ENCODE results near the gene OR51B2.
"Not testable (repeated sequence)": the region's sequence is repeated elsewhere in the genome, so short reads cannot be mapped to it uniquely, and the experiment has no call there.

Gene OR51B2, protein sequence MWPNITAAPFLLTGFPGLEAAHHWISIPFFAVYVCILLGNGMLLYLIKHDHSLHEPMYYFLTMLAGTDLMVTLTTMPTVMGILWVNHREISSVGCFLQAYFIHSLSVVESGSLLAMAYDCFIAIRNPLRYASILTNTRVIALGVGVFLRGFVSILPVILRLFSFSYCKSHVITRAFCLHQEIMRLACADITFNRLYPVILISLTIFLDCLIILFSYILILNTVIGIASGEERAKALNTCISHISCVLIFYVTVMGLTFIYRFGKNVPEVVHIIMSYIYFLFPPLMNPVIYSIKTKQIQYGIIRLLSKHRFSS

DNA sequence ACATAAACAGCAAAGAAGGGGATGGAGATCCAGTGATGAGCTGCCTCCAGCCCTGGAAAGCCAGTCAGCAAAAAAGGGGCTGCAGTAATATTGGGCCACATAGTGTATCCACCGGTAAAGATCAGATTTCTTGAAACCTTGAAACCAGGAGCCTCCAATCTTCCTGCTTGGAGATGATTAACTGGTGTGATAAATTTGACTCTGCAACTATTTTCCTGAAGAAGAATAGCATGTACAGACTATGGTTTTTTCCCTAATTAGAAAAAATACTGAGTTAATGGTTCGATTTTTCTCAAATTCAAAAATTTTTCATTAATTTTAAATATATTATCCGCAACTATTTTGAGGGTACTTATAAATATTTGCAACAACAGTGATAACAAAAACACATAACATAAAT lies at the start of gene OR51B2:
Gene OR51B2, minus strand, starts transcription at position 101 of the 400 bp plus-strand sequence. Its CDS starts 0 bp downstream, at position 101.
- no peak for DNase-seq (ENCODE audit: low read depth)

DNA sequence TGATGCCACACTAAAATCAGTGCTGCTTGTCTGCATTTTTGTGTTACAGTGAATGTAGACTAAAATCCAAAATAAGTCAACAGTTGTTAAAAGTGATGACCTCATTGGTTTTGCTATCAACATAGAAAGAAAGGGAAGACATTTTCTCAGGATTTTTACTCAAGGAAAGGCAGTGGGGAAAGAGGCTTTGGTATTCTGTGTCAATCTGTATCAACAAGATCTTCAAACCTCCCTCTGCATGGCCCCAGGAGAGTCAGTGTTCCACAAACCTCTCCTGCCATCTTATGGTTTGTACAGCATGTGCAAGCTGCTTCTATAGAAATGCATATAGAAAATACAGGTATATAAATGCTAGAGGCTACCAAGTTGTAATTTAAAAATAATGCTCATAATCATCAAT lies 45.7 kb upstream of the OR51B2 start:
- DNase-seq (ENCODE audit: low read depth): no peak

DNA sequence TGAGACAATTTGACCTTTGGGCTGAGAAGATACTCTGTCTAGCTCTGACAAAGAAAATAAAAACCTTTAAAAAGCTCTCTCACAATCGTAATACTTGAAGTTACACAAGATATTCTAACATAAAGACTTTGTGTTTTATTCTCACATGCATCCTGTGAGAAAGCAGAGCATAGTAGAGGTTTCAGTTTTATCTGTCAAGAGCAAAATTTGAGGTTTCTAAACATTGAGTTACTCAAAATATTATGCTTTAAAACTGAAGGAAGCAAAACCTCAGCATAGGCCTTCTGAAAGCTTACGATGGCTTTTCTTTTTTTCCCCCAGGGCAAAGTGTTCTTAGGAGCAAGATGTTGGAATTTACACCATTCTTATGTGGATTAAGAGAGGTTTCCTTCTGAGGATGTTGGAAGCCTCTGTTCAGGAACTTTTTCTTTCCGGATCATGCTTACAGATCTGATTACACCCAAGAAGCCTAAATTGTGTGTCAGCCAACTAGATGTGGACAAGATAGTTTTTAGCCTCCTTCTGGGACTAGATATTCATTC lies 44.5 kb upstream of the OR51B2 start:
- DNase-seq (ENCODE audit: low read depth): no peak

DNA sequence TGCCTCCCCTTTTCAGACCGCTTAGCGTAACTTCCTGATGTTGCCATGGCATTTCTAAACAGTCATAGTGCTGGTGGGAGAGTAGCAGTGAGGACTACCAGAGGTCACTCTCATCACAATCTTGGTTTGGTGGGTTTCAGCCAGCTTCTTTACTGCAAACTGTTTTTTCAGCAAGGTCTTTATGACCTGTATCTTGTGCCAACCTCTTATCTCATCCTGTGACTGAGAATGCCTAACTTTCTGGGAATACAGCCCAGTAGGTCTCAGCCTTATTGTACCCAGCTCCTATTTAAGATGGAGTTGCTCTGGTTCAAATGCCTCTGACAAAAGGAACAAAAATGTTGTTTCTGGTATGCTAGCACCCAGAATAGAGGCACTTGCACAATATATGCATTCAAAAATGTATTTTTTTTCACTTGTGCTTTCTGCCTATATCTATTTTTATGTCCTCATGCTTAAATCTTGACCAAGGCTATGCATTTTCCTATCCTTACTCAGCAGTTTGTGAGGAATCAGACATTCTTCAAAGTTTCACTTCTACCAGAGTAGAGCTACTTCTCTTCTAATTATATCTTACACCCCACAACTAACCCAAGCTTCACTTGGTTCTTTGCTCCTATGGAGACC lies 43.5 kb upstream of the OR51B2 start:
- DNase-seq (ENCODE audit: low read depth): no peak

DNA sequence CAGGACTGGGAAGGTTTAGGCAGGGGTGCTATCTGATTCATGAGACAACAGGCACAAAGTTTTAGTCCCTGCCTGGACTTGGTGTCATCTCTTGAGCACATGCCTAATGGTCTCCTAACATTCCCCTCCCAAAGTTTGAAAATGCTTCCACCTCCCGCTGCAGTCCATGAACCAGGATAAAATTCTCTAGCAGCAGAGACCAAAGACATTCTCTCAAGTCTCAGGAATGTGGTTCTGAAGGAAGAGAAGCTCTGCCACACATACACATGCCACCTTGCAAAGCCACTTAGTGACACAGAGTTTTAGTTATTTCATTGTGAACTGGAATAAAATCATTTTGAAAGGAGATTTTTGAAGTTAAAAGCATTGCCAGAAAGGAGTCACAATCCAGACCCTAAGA lies 42.8 kb upstream of the OR51B2 start:
- DNase-seq (ENCODE audit: low read depth): no peak

DNA sequence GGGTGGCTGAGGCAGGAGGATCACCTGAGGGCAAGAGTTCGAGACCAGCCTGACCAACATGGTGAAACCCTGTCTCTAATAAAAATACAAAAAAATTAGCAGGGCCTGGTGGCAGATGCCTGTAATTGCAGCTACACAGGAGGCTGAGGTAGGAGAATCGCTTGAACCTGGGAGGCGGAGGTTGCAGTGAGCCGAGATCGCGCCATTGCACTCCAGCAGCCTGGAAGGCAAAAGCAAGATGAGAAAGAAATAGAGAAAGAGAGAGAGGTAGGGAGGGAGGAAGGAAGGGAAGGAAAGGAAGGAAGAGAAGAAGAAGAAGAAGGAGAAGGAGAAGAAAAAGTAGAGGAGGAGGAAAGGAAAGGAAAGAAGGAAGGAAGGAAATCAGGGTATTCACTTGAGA lies 42.3 kb upstream of the OR51B2 start:
- not testable (repeated sequence) for DNase-seq (ENCODE audit: low read depth)

DNA sequence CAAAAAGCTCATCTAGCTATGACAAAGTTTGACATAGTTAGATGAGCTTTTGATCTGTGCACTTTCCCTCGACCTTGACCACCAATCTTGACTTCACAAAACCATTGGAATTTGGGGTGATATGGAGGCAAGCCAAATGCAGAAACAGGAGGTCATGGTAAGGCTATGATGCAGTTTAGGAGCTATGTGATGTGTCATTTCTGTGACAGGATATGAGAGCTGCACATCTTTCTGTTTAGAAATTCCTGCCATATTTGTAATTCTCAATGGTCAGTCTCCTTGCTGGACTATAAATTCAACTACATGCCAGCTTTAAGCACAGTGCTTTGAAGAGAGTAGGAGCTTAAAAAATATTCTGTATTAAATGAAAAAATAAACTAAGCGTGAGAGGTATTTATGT lies 40.1 kb upstream of the OR51B2 start:
- DNase-seq (ENCODE audit: low read depth): no peak

DNA sequence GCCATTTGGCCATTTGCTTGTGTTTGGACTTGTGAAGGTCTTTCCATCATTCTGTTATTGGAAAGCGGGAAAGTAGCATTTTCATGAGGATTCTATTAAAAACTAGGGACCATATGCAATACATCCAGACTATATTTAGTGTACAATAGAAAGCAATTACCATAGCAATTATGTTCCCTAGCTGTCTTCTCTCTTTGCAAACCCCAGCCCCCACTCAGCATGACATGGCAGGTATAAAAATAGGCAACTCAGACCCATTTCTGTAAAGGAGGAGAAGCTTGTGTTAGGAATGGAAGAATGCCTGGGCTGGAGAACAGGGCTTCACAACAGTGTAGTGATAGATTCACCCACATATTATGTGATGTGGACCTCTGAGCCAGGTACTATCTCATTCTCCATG lies 39.6 kb upstream of the OR51B2 start:
- no peak for DNase-seq (ENCODE audit: low read depth)

DNA sequence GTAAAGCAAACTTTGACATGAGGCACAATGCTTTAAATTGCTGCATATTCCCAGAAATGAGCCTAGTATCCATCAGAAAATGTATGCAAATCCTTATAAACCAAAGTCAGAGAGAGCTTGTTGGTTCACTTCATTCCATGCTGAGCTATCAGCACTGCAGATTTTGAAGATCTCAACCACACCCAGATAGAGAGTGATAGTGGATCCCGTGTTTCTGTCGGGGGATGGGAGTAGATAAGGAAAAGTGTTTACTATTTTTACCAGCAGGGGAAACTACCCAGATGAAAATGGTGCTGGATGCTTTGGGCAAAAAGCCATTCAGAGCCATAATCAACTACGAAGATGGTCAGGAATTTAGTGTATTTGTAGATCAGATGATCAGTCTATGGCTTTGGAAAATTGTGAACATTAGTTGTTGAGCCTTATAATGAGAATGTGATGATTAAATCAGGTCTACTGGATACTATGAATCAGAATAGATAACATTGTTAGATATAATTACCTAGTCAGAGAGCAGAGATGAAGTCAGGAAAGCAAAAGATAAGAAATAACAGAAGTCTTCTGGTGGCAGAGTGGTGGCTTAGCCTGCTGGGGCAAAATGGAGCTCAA lies 38.0 kb upstream of the OR51B2 start:
- DNase-seq (ENCODE audit: low read depth): no peak

DNA sequence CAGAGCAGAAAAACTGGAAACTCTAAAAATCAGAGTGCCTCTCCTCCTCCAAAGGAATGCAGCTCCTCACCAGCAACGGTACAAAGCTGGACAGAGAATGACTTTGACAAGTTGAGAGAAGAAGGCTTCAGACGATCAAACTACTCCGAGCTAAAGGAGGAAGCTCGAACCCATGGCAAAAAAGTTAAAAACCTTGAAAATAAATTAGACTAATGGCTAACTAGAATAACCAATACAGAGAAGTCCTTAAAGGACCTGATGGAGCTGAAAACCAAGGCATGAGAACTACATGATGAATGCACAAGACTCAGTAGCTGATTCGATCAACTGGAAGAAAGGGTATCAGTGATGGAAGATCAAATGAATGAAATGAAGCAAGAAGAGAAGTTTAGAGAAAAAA lies 31.9 kb upstream of the OR51B2 start:
- DNase-seq (ENCODE audit: low read depth): not testable (repeated sequence)

DNA sequence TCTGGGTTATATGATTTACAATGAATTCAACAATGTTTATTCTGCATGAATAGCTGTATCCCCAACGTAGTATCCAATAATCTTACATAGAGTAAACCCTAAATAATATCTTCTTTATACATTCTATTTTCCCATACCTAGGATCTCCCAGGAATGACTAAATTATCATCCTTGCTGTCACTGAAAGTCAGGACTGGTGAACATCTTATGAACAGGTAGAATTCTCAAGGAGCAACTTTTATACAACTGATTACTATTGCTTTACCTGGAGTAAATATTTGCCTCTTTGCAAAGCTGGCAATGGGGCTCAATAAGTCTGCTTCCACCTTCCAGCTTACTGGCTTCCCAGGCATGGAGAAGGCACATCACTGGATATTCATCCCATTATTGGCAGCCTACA lies 27.1 kb upstream of the OR51B2 start, which contains the start of gene OR51B6:
Gene OR51B6, plus strand, starts transcription at position 301 of the 400 bp plus-strand sequence. Its CDS starts 0 bp downstream, at position 301.
- DNase-seq (ENCODE audit: low read depth): no peak

DNA sequence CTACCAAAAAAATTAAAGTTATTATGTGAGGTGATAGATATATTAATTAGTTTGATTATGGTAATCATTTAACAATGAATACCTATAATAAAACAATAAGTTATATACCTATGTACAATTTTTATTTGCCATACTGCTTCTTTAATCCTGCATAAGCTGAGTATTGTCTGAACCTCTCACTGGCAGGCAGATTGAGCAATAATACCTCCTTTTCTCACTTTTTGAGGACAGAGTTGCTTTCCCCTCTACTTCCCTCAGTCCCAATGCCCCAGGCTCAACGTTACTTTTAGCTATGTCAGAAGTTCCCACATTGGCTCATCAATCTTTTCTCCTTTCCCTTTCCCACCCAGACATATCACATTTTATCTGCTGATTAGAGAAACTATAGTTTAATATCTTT lies 25.5 kb upstream of the OR51B2 start:
- no peak for DNase-seq (ENCODE audit: low read depth)

DNA sequence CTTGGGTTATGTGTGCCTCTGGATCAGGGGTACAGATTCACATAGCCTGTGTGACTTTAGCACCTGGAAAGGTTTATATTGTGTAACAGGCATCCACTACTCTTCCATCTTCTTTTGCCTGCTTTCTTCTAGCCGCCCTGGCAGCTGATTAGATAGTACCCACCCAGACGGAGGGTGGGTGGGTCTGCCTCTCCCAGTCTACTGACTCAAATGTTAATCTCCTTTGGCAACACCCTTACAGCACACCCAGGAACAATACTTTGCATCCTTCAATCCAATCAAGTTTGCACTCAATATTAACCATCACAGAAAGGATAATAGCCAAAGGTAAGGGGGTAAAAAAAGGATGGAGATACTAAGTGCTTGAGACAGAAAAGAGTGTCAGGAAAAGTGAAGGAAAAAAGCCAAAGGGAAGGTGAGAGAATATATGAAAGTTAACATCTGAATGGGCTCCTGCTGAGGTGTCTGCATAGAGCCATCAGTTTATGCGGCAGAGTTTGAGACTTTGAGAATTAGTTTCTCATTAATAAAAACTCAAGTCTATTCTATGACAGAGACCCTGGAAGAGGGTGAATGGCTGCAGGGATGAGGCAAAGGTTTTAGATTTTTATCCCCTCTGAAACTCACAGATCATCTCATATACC lies 24.6 kb upstream of the OR51B2 start:
- DNase-seq (ENCODE audit: low read depth): no peak

DNA sequence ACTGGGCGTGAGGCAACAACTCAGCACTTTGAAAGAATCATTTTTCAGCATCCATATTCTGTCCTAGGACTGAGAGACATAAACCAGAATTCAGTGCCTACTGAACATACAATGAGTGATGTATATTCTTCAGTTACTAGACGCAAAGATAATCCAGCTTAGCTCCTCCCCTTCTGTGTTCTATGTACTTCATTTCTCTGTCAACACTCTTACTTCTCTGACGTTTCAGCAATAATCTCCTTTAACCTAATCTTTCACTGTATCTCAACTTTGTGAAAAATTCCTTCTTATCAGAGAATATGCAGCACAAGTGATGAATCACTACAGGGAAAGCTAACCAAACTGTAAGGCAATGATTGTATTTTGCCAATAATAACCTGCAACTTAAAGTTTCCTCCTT lies 21.7 kb upstream of the OR51B2 start:
- DNase-seq (ENCODE audit: low read depth): no peak

DNA sequence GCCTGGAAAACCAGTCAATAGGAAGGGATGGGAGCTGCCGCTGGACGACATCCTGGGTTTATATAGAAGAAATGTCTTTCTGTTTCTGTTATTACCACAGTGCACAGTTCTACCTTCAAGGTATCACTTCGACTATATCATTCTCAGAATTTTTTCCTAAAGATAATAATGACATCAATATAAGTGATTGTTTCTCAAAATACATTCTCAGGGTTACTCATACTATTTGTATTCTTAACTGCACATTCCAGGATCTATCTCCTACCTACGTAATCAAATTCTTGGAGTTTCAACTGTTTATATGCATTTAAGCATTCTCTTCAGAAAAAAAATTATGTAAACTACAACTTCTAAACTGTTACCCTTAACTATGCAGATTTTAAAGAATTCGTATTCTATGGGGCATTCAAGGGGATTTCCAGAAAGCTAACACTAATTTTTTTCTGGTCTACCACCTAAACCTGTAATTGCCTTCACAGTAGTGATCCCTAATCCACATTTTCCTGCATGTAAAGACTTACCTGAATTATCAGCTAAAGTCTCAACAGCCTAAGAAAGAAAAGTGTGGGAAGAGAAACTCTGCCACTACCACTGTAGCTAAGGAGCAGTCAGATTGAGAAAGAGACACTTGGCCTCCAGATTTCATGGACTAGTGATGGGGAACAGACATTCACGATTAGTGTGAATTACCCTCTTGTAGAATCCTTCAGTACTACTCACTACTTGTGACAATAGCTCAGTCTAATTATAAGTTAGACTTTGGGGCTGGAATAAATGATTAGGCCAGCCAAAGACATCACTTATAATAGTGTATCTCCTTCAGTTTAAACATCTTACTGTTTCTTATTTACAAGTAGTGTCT lies 19.6 kb upstream of the OR51B2 start, which contains the start of gene OR51B5:
Gene OR51B5, minus strand, starts transcription at position 51 of the 862 bp plus-strand sequence. Its CDS starts 0 bp downstream, at position 51.
- DNase-seq (ENCODE audit: low read depth): no peak

DNA sequence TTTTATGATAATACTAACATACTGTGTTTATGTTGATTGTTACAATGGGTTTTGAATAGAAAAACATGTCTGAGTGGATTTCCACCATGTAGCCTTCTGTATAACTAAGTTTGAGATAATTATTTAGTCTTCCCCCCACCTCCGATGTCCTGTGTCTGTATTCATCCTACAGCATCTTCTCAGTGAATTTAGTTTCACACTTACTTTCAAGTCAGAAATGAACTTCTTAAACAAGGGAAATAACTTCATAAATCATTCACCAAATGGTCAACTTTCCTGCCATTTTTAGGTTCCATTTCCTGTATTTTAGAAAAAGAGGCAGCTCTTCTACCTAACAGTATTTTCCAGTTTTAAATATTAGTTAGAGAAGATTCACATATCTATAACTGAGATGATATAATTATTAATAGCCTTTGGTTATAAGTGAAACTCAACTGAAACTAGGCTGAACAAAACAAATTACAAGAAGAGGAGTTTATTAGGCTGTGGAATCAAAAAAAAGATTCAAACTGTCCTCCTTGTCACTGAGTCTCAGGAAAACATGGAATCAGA lies 15.8 kb upstream of the OR51B2 start:
- DNase-seq (ENCODE audit: low read depth): no peak

DNA sequence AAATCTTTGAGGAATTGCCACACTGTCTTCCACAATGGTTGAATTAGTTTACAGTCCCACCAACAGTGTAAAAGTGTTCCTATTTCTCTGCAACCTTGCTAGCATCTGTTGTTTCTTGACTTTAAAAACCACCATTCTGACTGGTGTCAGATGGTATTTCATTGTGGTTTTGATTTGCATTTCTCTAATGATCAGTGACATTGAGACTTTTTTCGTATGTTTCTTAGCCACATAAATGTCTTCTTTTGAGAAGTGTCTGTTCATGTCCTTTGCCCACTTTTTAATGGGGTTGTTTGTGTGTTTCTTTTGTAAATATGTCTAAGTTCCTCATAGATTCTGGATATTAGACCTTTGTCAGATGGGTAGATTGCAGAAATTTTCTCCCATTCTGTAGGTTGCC lies 13.2 kb upstream of the OR51B2 start:
- not testable (repeated sequence) for DNase-seq (ENCODE audit: low read depth)

DNA sequence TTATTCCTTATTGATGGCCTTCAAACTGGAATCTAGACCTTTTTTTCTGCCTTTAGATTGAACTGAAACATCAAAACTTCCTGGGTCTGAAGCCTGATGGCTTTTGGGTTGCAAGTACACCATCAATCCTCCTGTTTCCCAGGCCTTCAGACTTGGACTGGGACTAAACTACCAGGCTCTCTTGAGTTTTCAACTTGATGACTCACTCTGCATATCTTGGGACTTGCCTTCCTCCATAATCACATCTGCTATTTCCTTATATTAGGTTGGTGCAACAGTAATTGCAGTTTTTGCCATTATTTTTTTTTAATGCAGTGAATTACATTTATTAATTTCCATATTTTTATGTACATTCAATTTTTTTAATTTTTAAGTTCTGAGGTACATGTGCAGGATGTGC lies 12.2 kb upstream of the OR51B2 start:
- DNase-seq (ENCODE audit: low read depth): no peak

DNA sequence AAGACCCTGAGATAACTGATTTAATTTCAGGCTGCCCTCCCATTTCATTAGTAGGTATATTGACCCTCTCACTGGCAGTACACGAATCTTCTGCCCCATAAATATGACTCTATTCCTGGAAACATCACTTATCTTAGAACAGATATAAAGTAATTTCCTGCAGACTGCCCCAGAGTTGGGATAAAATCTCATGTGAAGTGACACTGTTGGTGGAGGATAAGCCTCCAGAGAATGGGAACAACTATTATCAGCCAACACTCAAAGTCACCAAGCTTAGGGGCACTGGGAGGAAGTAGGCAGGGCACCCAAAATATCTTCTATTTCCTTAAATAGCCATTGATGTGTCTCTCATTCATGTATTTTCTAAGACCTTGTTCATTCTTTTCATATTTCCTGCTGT lies 11.1 kb upstream of the OR51B2 start:
- no peak for DNase-seq (ENCODE audit: low read depth)

DNA sequence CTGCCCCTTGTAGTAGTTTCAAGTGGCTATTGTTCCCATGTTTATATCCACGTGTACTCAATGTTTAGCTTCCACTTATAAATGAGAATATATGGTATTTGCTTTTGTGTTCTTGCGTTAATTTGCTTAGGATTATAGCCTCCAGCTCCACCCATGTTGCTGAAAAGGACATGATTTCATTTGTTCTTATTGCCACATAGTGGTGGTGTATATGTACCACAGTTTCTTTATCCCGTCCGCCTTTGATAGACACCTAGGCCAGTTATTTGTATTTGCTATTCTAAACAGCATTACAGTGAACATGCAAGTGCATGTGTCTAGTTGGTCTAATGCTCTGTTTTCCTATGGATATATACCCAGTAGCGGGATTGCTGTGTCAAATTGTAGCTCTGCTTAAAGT lies 6.8 kb downstream of the OR51B2 start:
- no peak for DNase-seq (ENCODE audit: low read depth)
